Adrenal gland (tissue), 5 donors: Measurements from ENCODE around the gene EVI5L.

Experiments
- CTCF ChIP-seq, 6 experiments: fragments of 450-650 bp in 4 of 6; fragments of 200-600 bp in 2 of 6; sonication (generic) in 1 of 6; IDR thresholded peaks; 1 replicate in 5 of 6; 2 replicates in 1 of 6; pipeline versions ENCODE4 v1.5.1 to v1.8.0; 2016 to 2021; ENCODE audit warnings: antibody characterized with exemption in 6 of 6, mild to moderate bottlenecking in 2 of 6, moderate library complexity in 1 of 6
- POLR2A ChIP-seq, 2 donors: fragments of 450-650 bp; IDR thresholded peaks; one replicate each; pipeline ENCODE4 v1.6.1; 2017; ENCODE audit warnings: antibody characterized with exemption in 2 of 2, mild to moderate bottlenecking in 2 of 2, moderate library complexity in 1 of 2
- donor health status: DM: no; HTN: no; CAD: no.

DNA sequence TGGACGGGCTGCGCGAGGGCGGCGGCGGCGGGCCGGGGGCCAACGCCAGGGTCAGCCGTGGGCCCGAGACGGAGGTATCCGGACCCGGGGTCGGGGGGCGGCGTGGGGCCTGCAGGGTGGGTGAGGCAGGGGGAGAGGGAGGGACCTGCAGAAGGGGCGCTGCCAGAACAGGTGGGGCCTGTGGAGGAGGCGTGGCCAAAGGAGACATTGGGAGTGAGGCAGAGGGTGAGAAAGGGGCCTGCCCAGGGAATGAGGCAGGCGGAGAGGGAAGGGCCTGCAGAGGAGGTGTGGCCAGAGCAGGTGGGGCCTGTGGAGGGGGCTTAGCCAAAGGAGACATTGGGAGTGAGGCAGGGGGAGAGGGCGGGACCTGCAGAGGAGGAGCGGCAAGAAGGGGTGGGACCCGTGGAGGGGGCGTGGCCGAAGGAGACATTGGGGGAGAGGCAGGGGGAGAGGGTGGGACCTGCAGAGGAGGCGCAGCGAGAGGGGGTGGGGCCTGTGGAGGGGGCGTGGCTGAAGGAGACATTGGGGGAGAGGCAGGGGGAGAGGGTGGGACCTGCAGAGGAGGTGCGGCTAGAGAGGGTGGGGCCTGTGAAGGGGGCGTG is 40.0 kb downstream of the EVI5L start:
- TF ChIP-seq POLR2A (IDR thresholded peaks at IDR 0.05) (no peak), CTCF (IDR thresholded peaks at IDR 0.05) (no peak)
